Neural progenitor cell (in vitro differentiated cells): Measurements from ENCODE around the gene COG5. TPM values are rescaled to one million over a fixed set of nuclear protein-coding genes. Genes with fewer than 3 reads are reported as not detected.
A peak's percentile ranks its signal among the peaks of the same experiment; 100 is the strongest.

Experiments
- DNase-seq: peaks from one replicate; pipeline ENCODE4 v3.0.0-alpha.2; 2016; ENCODE audit warnings: low spot score
- H2AFZ ChIP-seq: fragments of 200-600 bp; sonication (generic); replicated peaks from 2 replicates; pipeline ENCODE4 v1.6.1; 2016; ENCODE audit warnings: antibody characterized with exemption
- H3F3A ChIP-seq: fragments of 200-600 bp; sonication (generic); 2 replicates; pipeline ENCODE4 v1.6.1; 2016; ENCODE audit warnings: antibody characterized with exemption, low read depth
- H3K27ac ChIP-seq: fragments of 200-600 bp; sonication (generic); 2 replicates; pipeline ENCODE4 v1.5.1; 2016; ENCODE audit warnings: mild to moderate bottlenecking
- H3K27me3 ChIP-seq: fragments of 200-600 bp; sonication (generic); 2 replicates; pipeline ENCODE4 v1.6.1; 2016; ENCODE audit warnings: mild to moderate bottlenecking, moderate library complexity
- H3K36me3 ChIP-seq: fragments of 200-600 bp; sonication (generic); 2 replicates; pipeline ENCODE4 v1.5.1; 2016
- H3K4me1 ChIP-seq: fragments of 200-600 bp; sonication (generic); 2 replicates; pipeline ENCODE4 v1.6.1; 2016; ENCODE audit warnings: mixed run types
- H3K4me2 ChIP-seq: fragments of 200-600 bp; sonication (generic); 2 replicates; pipeline ENCODE4 v1.6.1; 2016
- H3K4me3 ChIP-seq: fragments of 200-600 bp; sonication (generic); 2 replicates; pipeline ENCODE4 v1.5.1; 2016
- H3K79me2 ChIP-seq: fragments of 200-600 bp; sonication (generic); 2 replicates; pipeline ENCODE4 v1.6.1; 2016; ENCODE audit warnings: low read depth
- H3K9ac ChIP-seq: fragments of 200-600 bp; sonication (generic); 2 replicates; pipeline ENCODE4 v1.6.1; 2016
- H3K9me3 ChIP-seq: fragments of 200-600 bp; sonication (generic); 2 replicates; pipeline ENCODE4 v1.5.1; 2016; ENCODE audit warnings: low read depth
- H4K20me1 ChIP-seq: fragments of 200-600 bp; sonication (generic); 2 replicates; pipeline ENCODE4 v1.6.1; 2016; ENCODE audit warnings: low read depth
- H3K27ac Mint-ChIP-seq: 3 replicates; pipeline ENCODE4 v1.8.0; 2021; ENCODE audit warnings: mixed read lengths
- H3K27me3 Mint-ChIP-seq: 2 replicates; pipeline ENCODE4 v1.8.0; 2022; ENCODE audit warnings: low read depth, mild to moderate bottlenecking, inconsistent platforms, moderate library complexity, mixed read lengths; ENCODE audit not compliant: insufficient read depth
- H3K36me3 Mint-ChIP-seq: 3 replicates; pipeline ENCODE4 v1.8.0; 2021; ENCODE audit warnings: mixed read lengths
- H3K4me1 Mint-ChIP-seq: 3 replicates; pipeline ENCODE4 v1.8.0; 2021; ENCODE audit warnings: mixed read lengths
- H3K4me3 Mint-ChIP-seq: 3 replicates; pipeline ENCODE4 v1.8.0; 2021; ENCODE audit warnings: mild to moderate bottlenecking, moderate library complexity, mixed read lengths
- H3K9me3 Mint-ChIP-seq: 3 replicates; pipeline ENCODE4 v1.8.0; 2020; ENCODE audit warnings: mixed read lengths
- EZH2 ChIP-seq: fragments of 200-600 bp; sonication (generic); IDR thresholded peaks from 2 replicates; pipeline ENCODE4 v1.6.1; 2017; ENCODE audit warnings: antibody characterized with exemption, mild to moderate bottlenecking, moderate library complexity
- EZH2phosphoT487 ChIP-seq: fragments of 200-600 bp; sonication (generic); IDR thresholded peaks from 2 replicates; pipeline ENCODE4 v1.6.1; 2017; ENCODE audit warnings: antibody characterized with exemption
- total RNA-seq: library from RNA; depleted of rRNA; stranded (reverse); fragments of >200 nt; gene quantifications from 2 replicates; pipeline ENCODE4 v1.2.3, GENCODE V29; 2015; ENCODE audit warnings: low replicate concordance
- TF ChIP-seq, protein P1 (sequence below): fragments of 200-600 bp; sonication (generic); IDR thresholded peaks from 2 replicates; pipeline ENCODE4 v1.5.1; 2017; ENCODE audit warnings: antibody characterized with exemption, mild to moderate bottlenecking

Gene COG5
- total RNA-seq, 1 donor from 2014 or later, result 90.5 TPM

DNA sequence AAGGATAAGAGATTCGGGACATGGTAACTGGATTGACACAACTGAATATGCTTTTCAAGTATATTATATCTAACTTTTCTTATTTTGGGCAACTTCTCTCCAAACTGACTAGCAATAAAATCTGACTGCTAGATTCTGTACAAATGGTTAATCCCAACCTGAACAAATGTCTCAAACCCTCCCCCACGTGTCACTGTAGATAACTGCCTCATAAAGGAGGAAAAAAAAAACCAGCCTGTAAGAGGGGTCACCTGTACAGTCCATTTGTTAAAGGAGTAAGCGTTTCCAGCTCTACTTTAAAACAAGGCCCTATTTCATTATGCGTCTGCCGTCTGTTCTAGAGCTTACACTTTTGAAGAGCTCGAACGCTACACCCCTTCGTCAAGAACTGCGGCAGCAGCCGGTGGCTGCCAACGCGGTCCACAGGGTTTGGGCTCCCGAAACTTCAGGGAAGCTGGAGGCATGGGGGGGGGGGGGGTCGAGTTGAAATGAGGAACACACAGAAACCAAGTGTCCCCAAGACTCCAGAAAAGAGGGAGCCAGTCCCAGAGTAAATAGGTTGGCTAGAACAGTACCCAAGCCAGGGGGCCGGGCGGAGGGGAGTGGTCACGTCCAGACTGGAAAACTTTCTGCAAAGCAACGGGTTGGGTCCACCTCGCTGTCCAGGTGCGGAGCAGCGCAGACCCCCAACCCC, 492 bp downstream of the COG5 start:
- Histone ChIP-seq H3K27ac (no peak overlapping the region), H3K4me3 (peak overlapping the region; percentile 88), H3K79me2 (peaks cover 75% of the 10 kb centered on the region), H3K4me1 (peaks cover 16% of the 10 kb centered on the region), H3K4me2 (peak overlapping the region; percentile 88), H2AFZ (peak overlapping the region; percentile 98), H4K20me1 (peaks cover 3% of the 10 kb centered on the region), H3F3A (no peaks in the 10 kb centered on the region), H3K9me3 (no peaks in the 10 kb centered on the region), H3K36me3 (no peaks in the 10 kb centered on the region), H3K9ac (peak overlapping the region; percentile 87), H3K27me3 (no peaks in the 10 kb centered on the region)
- Mint-ChIP-seq H3K36me3 (no peaks in the 10 kb centered on the region), H3K9me3 (no peaks in the 10 kb centered on the region), H3K4me1 (peaks cover 32% of the 10 kb centered on the region), H3K27ac (peak overlapping the region; percentile 88), H3K27me3 (no peaks in the 10 kb centered on the region), H3K4me3 (peak overlapping the region; percentile 87)
- no peak for DNase-seq
- no peak for TF ChIP-seq EZH2phosphoT487
- no peak for TF ChIP-seq EZH2
- TF ChIP-seq, protein P1, sequence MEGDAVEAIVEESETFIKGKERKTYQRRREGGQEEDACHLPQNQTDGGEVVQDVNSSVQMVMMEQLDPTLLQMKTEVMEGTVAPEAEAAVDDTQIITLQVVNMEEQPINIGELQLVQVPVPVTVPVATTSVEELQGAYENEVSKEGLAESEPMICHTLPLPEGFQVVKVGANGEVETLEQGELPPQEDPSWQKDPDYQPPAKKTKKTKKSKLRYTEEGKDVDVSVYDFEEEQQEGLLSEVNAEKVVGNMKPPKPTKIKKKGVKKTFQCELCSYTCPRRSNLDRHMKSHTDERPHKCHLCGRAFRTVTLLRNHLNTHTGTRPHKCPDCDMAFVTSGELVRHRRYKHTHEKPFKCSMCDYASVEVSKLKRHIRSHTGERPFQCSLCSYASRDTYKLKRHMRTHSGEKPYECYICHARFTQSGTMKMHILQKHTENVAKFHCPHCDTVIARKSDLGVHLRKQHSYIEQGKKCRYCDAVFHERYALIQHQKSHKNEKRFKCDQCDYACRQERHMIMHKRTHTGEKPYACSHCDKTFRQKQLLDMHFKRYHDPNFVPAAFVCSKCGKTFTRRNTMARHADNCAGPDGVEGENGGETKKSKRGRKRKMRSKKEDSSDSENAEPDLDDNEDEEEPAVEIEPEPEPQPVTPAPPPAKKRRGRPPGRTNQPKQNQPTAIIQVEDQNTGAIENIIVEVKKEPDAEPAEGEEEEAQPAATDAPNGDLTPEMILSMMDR, result no peak

DNA sequence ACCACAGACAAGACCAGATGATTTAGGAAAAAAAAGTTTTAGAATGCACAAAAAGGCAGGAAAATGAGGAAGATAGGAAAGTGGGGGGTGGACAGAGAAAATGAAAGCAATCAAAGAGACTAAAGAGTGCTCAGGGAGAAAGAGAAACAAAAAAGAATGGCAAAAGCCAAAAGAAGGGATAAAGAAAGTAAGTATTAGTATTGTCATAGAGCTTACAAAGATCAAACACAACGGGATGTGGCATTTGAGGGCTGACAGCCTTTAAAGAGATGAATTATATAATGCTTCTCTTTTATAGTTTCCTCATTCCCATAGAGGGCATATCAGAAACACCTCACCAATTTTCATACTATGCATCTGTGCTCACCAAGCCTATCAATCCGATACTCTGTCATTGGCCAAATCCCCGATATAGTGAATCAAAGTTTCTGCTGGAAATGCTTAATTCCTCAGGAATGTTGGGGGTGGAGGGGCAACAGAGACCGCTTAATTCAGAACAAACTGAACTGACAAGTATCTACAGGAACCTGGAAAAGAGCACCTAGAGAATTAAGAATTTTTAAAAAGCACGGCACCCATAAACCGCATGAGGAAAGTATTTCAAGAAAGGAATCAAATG, 2.7 kb downstream of the COG5 start:
- H3K27ac Mint-ChIP-seq, result no peak overlapping the region
- DNase-seq, result no peak

DNA sequence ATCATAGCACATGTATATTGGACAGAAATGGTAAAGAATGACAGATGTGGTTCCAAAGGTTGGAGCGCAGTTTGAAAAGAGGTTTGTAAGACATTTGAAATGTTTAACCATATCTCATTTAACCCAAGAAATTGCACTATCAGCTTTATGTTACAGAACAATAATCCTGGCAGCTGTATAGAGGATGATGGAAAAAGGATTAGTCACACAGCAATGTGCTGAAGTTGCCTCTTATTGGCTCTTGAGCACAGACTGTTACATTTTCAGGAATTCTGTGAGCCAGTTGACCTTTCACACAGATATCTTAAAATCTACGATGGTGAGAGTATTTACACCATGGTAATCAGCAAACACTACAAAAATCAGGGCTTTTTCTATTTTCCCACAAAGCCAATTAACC, 3.9 kb downstream of the COG5 start:
- H3K36me3 ChIP-seq, result no peaks in the 10 kb centered on the region
- Mint-ChIP-seq H3K27ac (no peak overlapping the region), H3K4me3 (no peak overlapping the region), H3K4me1 (peaks cover 25% of the 10 kb centered on the region), H3K36me3 (peaks cover 6% of the 10 kb centered on the region), H3K27me3 (no peaks in the 10 kb centered on the region), H3K9me3 (no peaks in the 10 kb centered on the region)
- no peak overlapping the region for H2AFZ ChIP-seq
- H3K4me3 ChIP-seq, result no peak overlapping the region
- peaks cover 3% of the 10 kb centered on the region for H4K20me1 ChIP-seq
- no peaks in the 10 kb centered on the region for H3F3A ChIP-seq
- no peak for DNase-seq
- TF ChIP-seq EZH2, result no peak
- TF ChIP-seq, protein P1, result no peak
- no peak for TF ChIP-seq EZH2phosphoT487
- H3K4me2 ChIP-seq, result no peak overlapping the region
- H3K9me3 ChIP-seq, result no peaks in the 10 kb centered on the region
- H3K79me2 ChIP-seq, result peaks cover 62% of the 10 kb centered on the region
- H3K9ac ChIP-seq, result no peak overlapping the region
- peaks cover 13% of the 10 kb centered on the region for H3K4me1 ChIP-seq
- no peaks in the 10 kb centered on the region for H3K27me3 ChIP-seq
- H3K27ac ChIP-seq, result no peak overlapping the region

More for the DNA sequence above, 2.7 kb downstream of the COG5 start:
- H3K9me3 Mint-ChIP-seq, result no peaks in the 10 kb centered on the region
- Histone ChIP-seq H3F3A (no peaks in the 10 kb centered on the region), H4K20me1 (peaks cover 3% of the 10 kb centered on the region), H3K4me1 (peaks cover 16% of the 10 kb centered on the region), H3K79me2 (peaks cover 73% of the 10 kb centered on the region), H3K4me3 (no peak overlapping the region), H3K27me3 (no peaks in the 10 kb centered on the region), H3K27ac (no peak overlapping the region), H3K4me2 (no peak overlapping the region), H3K36me3 (no peaks in the 10 kb centered on the region), H3K9me3 (no peaks in the 10 kb centered on the region), H2AFZ (no peak overlapping the region), H3K9ac (no peak overlapping the region)
- TF ChIP-seq, protein P1, result no peak
- TF ChIP-seq EZH2phosphoT487, result no peak
- TF ChIP-seq EZH2, result no peak
- peaks cover 31% of the 10 kb centered on the region for H3K4me1 Mint-ChIP-seq
- no peaks in the 10 kb centered on the region for H3K27me3 Mint-ChIP-seq
- H3K36me3 Mint-ChIP-seq, result peaks cover 4% of the 10 kb centered on the region
- H3K4me3 Mint-ChIP-seq, result peak overlapping the region; percentile 36
